ENCODE results near the gene CUEDC1. TPM values are rescaled to one million over a fixed set of nuclear protein-coding genes. Genes with fewer than 3 reads are reported as not detected.

CUEDC1 gene
- total and polyA plus RNA-seq, 2 of the 4 experiments (the other 2 are of a cell fraction): 4.1 to 21.2 TPM

DNA sequence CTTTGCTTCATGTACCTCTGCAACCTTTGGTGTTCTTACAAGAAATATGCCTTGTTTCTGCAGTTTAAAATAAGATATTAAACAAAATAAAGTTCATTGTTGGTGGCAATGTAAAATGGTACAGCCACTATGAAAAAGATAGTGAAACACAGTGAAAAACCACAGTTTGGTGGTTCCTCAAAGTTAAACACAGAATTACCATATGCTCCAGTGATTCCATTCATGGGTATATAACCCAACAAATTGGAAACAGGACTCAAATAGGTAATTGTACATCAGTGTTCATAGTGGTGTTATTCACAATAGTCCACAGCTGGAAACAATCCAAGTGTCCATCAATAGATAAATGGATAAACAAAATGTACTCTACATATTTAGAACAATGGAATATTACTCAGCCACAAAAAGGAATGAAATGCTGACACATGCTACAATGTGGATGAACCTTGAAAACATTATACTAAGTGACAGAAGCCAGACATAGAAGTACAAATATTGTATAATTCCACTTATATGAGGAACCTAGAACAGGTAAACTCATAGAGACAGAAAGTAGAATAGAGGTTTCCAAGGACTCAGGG, 49.2 kb downstream of the CUEDC1 start:
- intact Hi-C loops (cut with micrococcal nuclease): no loop called here
- DNase-seq (no peak), ATAC-seq (ENCODE audit: low read depth) (no peak)
- ChIA-PET POLR2A (ENCODE audit: unreplicated experiment) (no interaction called here), CTCF (interaction anchor here (0.7 to 1.2 kb wide), 2 partner anchors 54 to 94 kb away, joined by 3 read pairs; no protein-coding TSS in a partner anchor)
- no peak overlapping the region for H3K4me2 ChIP-seq (ENCODE audit: low read depth, low read length)
- H3K9me3 ChIP-seq (ENCODE audit: control insufficient read depth, insufficient read depth, low read length): no peaks in the 10 kb centered on the region
- no peak overlapping the region for H3K27ac ChIP-seq (ENCODE audit: insufficient read depth, low read length)
- H3K9me1 ChIP-seq (ENCODE audit: insufficient read depth, low read length): peaks cover 29% of the 10 kb centered on the region
- H2BK15ac ChIP-seq (ENCODE audit: low read depth, low read length): no peak overlapping the region
- H2AK9ac ChIP-seq (replicated peaks; ENCODE audit: low read depth, low read length, poor library complexity): no peak overlapping the region
- H4K20me1 ChIP-seq (ENCODE audit: insufficient read depth, low read length): peaks cover 13% of the 10 kb centered on the region
- H3K4me3 ChIP-seq (ENCODE audit: insufficient read depth, low read depth, low read length): no peak overlapping the region
- H3K4me1 ChIP-seq (ENCODE audit: control insufficient read depth, insufficient read depth, low read length): peaks cover 22% of the 10 kb centered on the region
- dilution Hi-C loops (cut with HindIII; ENCODE audit: low sequenced_read_pairs, unreplicated experiment): no loop called here
- no peak overlapping the region for H4K91ac ChIP-seq (ENCODE audit: insufficient read depth, low read depth, low read length)
- in situ Hi-C loops (cut with MboI; ENCODE audit: low sequenced_read_pairs): no loop called here
- no peak overlapping the region for H3K23ac ChIP-seq (ENCODE audit: low read depth, low read length)
- no peak overlapping the region for H2BK120ac ChIP-seq (ENCODE audit: low read depth, low read length)
- peaks cover 35 to 72% of the 10 kb centered on the region in 2 experiments for H3K79me1 ChIP-seq (ENCODE audit: low read depth in 1 of 2, low read length in 2 of 2)
- no peak overlapping the region for H3K4ac ChIP-seq (ENCODE audit: low read depth, low read length)
- BruUV-seq (replicated peaks): no TSS peak
- no peak overlapping the region for H2BK5ac ChIP-seq (ENCODE audit: low read depth, low read length, poor library complexity, severe bottlenecking)
- H3K18ac ChIP-seq (ENCODE audit: low read depth, low read length): no peak overlapping the region
- no peaks in the 10 kb centered on the region for H3K27me3 ChIP-seq (ENCODE audit: control insufficient read depth, insufficient read depth, low read length)
- no peak overlapping the region for H3K56ac ChIP-seq (ENCODE audit: extremely low read depth, insufficient read depth, low read length)
- no peak overlapping the region for H4K5ac ChIP-seq (ENCODE audit: low read depth, low read length)
- no peak overlapping the region for H2AFZ ChIP-seq (replicated peaks; ENCODE audit: low read length, poor library complexity)
- no peak overlapping the region for H3K9ac ChIP-seq (ENCODE audit: low read depth, low read length)
- H3K36me3 ChIP-seq (ENCODE audit: control insufficient read depth, insufficient read depth, low read length): peaks cover 2% of the 10 kb centered on the region; the same call in 1 of the 2 replicates
- TF ChIP-seq, protein P1, sequence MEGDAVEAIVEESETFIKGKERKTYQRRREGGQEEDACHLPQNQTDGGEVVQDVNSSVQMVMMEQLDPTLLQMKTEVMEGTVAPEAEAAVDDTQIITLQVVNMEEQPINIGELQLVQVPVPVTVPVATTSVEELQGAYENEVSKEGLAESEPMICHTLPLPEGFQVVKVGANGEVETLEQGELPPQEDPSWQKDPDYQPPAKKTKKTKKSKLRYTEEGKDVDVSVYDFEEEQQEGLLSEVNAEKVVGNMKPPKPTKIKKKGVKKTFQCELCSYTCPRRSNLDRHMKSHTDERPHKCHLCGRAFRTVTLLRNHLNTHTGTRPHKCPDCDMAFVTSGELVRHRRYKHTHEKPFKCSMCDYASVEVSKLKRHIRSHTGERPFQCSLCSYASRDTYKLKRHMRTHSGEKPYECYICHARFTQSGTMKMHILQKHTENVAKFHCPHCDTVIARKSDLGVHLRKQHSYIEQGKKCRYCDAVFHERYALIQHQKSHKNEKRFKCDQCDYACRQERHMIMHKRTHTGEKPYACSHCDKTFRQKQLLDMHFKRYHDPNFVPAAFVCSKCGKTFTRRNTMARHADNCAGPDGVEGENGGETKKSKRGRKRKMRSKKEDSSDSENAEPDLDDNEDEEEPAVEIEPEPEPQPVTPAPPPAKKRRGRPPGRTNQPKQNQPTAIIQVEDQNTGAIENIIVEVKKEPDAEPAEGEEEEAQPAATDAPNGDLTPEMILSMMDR (conservative IDR thresholded peaks at IDR 0.05; ENCODE audit: low read depth, low read length): no peak
- TF ChIP-seq NFE2L2 (IDR thresholded peaks at IDR 0.05; ENCODE audit: low read depth, low read length): no peak
- no peak for TF ChIP-seq MXI1 (IDR thresholded peaks at IDR 0.05; ENCODE audit: borderline replicate concordance, low read depth, low read length)
- no peak for TF ChIP-seq RCOR1 (IDR thresholded peaks at IDR 0.05; ENCODE audit: insufficient replicate concordance, low read length)
- TF ChIP-seq RFX5 (IDR thresholded peaks at IDR 0.05; ENCODE audit: low read depth, low read length): no peak
- TF ChIP-seq MAZ (IDR thresholded peaks at IDR 0.05; ENCODE audit: borderline replicate concordance, low read depth, low read length): no peak
- no peak for TF ChIP-seq MAFK (IDR thresholded peaks at IDR 0.05; ENCODE audit: low read depth, low read length)
- TF ChIP-seq SMC3 (IDR thresholded peaks at IDR 0.05; ENCODE audit: low read depth, low read length): no peak
- TF ChIP-seq, protein P2, sequence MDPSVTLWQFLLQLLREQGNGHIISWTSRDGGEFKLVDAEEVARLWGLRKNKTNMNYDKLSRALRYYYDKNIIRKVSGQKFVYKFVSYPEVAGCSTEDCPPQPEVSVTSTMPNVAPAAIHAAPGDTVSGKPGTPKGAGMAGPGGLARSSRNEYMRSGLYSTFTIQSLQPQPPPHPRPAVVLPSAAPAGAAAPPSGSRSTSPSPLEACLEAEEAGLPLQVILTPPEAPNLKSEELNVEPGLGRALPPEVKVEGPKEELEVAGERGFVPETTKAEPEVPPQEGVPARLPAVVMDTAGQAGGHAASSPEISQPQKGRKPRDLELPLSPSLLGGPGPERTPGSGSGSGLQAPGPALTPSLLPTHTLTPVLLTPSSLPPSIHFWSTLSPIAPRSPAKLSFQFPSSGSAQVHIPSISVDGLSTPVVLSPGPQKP (IDR thresholded peaks at IDR 0.05; ENCODE audit: borderline replicate concordance, low read depth, low read length): no peak
- no peak for TF ChIP-seq FOS (IDR thresholded peaks at IDR 0.05; ENCODE audit: low read depth, low read length)
- TF ChIP-seq POLR2A (IDR thresholded peaks at IDR 0.05; ENCODE audit: low read depth, low read length): no peak
- TF ChIP-seq BHLHE40 (IDR thresholded peaks at IDR 0.05; ENCODE audit: low read depth, low read length): no peak
- TF ChIP-seq RAD21 (IDR thresholded peaks at IDR 0.05; ENCODE audit: low read length): no peak
- TF ChIP-seq CHD1 (IDR thresholded peaks at IDR 0.05; ENCODE audit: low read depth, low read length): no peak
- TF ChIP-seq, protein P3, sequence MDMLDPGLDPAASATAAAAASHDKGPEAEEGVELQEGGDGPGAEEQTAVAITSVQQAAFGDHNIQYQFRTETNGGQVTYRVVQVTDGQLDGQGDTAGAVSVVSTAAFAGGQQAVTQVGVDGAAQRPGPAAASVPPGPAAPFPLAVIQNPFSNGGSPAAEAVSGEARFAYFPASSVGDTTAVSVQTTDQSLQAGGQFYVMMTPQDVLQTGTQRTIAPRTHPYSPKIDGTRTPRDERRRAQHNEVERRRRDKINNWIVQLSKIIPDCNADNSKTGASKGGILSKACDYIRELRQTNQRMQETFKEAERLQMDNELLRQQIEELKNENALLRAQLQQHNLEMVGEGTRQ (IDR thresholded peaks at IDR 0.05; ENCODE audit: low read depth, low read length): no peak
- no peak for TF ChIP-seq CEBPB (IDR thresholded peaks at IDR 0.05; ENCODE audit: low read depth, low read length)
- H2BK20ac ChIP-seq (ENCODE audit: low read depth, low read length): no peak overlapping the region
- no peak overlapping the region for H2AK5ac ChIP-seq (ENCODE audit: low read depth, low read length)
- H3K14ac ChIP-seq (replicated peaks; ENCODE audit: low read depth, low read length): no peak overlapping the region
- H4K8ac ChIP-seq (ENCODE audit: low read depth in 2 of 2, low read length in 2 of 2): no peak overlapping the region

All from IMR-90 (cell line).